ENCODE measurements around the gene C20orf144.

GRCh38 chr20:33629979-33630378, 32.1 kb upstream of the C20orf144 start:
- TF ChIP-seq CTCF (IDR thresholded peaks at IDR 0.05) (no peak), EP300 (IDR thresholded peaks at IDR 0.05) (no peak), POLR2A (IDR thresholded peaks at IDR 0.05) (no peak), POLR2AphosphoS5 (IDR thresholded peaks at IDR 0.05) (no peak)
